GM21576 (cell line): ENCODE measurements around the gene ARSB.

Experiments used
- ATAC-seq: cut with Tn5 transposase; IDR thresholded peaks from one replicate; pipeline ENCODE4 v1.9.1; 2021; ENCODE audit warnings: mild to moderate bottlenecking, moderate library complexity; ENCODE audit not compliant: unreplicated experiment

ARSB gene

DNA sequence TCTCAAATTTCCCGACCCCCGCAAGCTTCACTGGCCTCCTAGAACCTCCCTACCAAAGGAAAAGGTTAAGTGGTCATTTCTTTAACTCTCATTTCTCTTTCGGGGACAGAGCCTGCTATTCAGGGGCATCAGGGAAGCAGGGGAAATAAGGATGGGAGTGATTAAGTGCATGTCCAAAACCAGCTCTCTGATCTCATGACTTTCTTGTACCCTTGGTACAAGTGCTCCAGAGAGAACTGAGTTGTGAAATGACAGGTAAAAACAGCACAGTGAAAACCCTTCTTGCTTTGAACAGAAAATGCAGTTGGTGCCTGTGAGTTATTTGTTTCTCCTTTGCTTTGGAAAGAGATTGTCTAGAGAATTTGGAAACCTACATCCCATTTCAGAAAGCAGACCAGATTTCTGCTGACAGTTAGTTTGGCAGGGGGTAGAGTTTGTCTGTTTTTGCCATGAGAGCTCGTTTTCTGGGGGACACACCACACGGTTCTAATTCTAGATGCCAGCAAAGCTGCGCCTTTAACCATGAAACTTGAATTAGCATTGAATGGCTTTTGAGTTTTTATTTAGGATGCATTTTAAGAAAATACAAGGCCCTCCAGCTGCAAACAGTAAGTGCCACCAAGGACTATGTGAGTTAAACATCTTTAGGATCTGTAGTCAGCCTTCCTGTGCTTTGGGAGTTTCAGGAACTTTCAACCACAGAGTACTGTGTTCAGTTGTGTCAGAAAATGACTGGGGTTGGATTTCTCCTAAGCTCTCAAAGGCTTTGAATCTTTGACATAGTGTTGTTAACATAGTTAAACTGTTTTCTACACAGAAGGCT, 174.8 kb downstream of the ARSB start:
- ATAC-seq: no peak

DNA sequence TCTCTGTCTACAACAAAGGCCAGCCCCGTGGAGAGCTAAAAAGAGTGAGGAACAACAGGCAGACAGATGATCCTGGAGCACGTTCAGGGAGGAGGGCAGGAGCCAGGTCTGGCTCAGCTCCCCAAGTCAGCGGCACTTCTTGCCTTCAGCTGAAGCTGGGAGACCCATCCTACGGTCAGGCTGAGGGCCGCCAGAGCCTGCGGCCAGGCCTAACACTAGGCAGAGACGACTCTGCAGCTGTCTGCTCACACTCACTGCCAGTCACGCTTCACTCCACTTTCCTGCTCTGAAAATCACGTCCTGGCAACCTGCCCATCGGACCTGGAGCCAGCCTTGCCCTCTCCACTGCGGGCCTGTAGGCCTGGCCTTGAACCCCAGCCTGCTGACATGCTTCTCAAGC, 175.7 kb downstream of the ARSB start:
- no peak for ATAC-seq

DNA sequence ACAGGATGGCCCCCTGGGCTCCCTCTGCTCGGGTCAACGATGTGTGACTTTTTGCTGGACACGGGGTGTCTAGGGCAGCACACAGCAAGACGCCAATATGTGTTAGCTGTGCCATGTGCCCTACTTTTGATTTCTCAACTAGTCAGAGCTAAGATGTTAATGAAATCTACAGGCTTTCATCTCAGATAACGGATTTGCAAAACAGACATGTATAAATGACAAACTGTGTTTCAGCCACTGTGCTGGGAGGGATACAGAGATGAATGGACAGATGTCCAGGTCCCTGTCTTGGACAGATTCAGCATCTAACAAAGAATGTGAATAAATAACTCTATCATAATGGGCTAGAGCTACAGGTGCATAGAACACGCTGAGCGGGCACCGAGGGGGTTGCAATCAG, 176.3 kb downstream of the ARSB start:
- no peak for ATAC-seq

GRCh38 chr5:78808380-78808779, 176.7 kb downstream of the ARSB start:
- no peak for ATAC-seq

- no peak for ATAC-seq
Measured at GRCh38 chr5:78806544-78806943, 178.6 kb downstream of the ARSB start.

DNA sequence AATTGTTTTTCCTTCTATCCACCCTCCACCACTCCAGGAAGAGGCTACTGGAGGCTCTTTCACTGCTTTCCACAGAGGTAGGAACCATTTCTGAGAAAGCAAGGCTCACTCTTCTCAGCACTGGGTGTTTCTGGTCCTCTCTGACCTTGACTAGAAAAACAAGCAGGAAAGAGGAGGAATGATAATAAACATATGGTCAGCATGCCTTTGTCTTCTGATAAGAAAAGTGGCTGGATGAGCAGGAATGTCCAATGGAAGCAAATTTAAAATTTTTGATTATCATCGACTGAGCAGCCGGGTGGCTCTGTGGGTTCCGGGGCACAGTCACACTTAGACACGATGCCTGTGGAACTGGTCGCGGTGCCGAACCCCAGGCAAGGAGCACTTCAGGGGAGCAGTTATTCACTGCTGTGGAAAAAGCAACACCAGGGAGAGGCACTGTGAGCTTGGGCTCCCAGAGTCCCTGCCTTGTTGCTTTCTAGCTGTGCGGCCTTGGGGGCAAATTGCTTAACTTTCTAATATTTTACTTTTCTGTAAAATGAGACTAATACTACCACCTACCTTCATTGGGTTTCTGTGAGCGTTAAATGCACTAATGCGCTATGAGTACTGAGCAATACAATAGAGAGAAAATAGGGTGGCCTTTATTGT, 179.5 kb downstream of the ARSB start:
- no peak for ATAC-seq

DNA sequence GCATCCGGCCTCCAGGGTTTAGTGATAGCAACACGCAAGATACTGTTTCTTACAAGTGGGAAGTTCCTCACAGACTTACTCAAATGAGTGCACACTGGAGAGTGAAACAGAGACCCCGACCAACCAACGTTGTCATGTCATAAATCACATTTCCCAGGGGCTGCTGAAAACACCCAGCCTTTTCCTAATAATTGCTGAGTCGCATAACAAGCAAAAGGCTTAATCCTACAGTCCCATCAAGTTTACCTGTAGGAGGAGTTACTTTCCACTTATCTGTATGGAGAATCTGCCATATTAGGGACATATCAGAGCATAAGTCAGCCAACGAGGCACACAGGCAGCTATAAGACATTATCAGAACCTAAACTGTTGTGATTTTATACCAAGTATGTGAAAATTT, 180.1 kb downstream of the ARSB start:
- no peak for ATAC-seq

DNA sequence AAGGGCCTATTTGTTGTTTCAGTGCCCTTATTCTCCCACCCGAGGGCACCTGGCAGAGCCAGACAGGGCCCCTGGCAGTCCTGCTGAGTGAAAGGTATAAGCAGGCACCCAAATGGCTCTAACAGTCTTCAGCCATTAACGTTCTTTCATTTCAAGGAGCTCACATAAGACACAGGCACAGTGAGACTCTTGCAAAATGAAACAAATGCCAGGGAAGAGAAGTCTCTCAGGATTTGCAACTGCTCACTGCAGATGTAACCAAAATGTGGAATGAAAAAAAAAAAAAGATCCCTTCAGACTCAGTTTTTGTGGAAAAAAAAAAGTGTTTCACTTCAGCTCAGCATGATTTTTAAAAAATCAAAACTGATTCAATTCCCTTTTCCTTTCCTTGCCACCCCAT, 181.2 kb downstream of the ARSB start:
- no peak for ATAC-seq

DNA sequence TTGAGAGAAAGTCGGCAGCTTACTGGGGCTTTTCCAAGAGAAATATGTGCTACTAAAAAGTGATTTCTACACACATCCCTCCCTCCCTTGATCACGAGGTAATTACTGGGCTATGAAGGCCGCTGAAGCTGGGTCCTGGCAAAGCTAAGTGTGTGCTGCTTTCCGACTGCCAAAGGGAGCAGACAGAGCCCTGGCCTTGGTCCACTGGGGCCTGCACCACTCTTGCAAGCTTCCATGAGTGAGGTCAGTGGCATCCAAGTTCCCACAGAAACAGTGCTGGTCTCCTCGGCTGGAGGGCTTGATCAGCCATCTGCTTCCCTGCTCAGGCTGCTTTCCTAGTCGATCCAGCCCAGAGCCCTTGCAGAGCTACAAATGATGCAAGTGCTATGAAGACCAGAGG, 181.8 kb downstream of the ARSB start:
- ATAC-seq: no peak

DNA sequence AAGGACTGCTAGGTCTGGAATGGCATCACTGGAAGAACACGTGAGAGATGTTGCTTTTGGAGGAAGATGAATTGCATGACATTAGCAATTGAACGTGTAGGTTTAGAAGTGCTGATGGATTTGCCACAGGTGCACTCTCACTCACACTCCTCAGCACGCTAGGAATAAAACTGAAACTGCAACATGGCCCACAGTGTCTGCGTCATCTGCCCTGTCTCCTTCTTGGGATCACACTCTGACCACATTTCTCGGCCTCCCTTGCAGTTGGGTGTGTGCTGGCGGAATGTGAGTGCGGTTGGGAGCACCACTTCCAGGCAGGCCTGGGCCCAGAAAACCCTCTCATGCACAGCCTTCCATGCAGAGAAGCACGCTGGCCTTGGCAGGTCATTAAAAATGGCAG, 183.7 kb downstream of the ARSB start:
- no peak for ATAC-seq

DNA sequence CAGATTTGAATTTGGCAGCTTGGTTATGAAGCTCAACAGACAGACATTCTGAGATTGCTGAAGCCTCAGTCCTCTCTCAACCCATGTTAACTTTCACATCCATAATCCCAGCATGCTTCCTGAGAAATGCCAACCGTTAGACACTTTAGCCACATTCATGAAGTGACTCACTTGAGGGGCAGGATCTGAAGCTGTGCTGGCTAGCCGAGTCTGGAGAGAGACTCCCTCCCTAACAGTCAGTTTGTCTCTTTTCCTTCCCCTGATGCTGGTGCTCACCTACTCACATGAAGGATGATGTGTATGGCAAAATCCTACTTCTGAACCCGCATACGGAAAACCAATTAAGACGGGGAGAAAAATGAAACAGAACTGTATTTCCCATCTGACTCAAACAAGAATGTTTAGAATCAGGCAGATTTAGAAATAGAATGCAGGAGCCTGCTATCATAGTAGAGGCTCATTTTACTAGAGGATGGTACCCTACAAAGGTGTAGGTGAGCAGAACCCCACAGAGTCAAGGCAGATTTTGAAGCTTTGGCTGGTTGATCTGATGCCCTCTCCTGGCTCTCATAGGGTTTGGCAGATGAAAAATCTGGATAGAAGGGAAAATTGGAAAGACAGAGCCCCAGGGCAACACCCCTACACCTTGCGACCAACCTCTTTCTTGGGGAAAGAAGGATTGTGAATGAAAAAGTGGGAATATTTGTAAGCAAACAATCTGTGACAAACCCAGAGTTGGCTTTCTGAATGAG, 185.7 kb downstream of the ARSB start:
- ATAC-seq: no peak

GRCh38 chr5:78798673-78799029, 186.5 kb downstream of the ARSB start:
- ATAC-seq: no peak

GRCh38 chr5:78797936-78798672, 187.0 kb downstream of the ARSB start:
- no peak for ATAC-seq

DNA sequence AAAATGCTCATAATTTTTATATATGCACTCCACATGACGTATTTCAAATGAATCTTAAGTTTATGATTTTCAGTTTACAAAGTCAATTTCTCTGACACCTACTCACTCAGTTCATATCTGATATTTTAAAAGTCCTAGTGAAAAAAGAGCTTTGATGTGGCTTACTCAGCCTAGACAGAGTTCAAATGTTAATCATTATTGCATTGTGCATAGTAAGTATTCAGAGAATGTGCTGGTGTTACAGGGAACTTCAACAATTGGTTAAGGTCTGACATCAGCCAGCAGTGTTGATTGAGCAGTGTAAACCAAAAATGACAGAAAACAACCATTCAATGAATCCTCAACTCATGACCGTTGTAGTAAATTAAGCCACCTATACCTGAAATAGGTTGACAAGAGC, 189.4 kb downstream of the ARSB start:
- no peak for ATAC-seq

DNA sequence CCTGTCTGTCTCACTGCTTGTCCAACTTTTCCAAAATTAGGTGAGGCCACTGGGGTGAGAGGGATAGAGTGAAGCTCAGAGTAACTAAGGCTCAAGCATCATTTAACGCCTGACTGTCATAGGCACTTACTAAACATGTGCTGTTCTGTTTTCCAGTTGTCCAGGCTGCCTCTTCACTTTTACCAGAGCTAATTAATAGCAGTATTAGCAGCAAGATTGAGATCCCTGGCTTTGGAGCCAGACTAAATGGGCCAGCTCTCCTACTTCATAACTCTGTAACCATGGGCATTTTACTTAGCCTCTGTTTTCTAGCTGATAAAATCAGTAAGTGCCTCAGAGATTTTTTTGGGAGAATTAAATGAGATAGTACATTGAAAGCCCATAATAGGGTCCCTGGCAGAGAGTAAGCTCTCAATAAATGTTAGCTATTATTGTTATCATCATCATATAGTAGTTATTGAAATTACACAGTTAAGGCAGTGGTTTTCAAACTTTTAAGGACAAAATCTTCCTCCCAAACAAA, 190.4 kb downstream of the ARSB start:
- ATAC-seq: no peak

- ATAC-seq: no peak
Measured at GRCh38 chr5:78793907-78794662, 191.0 kb downstream of the ARSB start.

DNA sequence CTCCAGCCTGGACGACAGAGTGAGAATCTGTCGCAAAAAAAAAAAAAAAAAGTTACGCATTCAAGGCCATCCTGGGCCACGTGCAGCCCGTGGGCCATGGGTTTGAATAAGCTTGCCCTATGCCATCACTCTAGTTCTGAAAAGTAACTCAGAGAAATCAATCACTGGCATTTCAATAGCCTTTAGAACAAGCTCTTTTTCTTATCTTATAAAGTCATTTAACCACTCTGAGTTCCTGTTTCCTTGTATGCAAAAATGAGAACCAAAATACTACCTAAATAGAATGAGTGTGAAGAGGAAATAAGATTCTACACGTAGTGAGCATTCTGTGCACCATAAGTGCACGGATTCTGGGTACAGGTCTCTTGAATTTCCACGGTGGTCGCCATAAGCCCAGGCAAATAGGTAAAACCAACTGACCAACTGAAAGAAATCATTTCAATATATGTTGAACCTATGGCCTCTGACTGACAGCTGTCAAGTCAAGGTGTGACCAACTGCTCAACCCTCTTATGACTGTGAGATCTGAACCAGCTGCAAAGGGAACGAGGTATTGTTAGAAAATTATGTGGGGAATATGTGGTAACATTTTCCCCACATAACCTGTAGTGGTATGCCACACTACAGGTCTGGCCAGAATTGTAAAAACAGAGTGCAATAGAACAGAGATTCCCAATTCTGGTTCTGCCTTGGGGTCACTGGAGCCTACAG, 192.6 kb downstream of the ARSB start:
- peak; percentile 60 for ATAC-seq

GRCh38 chr5:78791501-78792100, 193.5 kb downstream of the ARSB start:
- no peak for ATAC-seq

- no peak for ATAC-seq
Measured at GRCh38 chr5:78787783-78788182, 197.3 kb downstream of the ARSB start.
